Liver (tissue), 9 donors: ENCODE measurements around the gene MAPRE3. TPM values are rescaled to one million over a fixed set of nuclear protein-coding genes. Genes with fewer than 3 reads are reported as not detected.

Experiments
- DNase-seq: peaks from one replicate; pipeline ENCODE4 v3.0.0-alpha.2; 2017; ENCODE audit warnings: low spot score
- H3K27ac ChIP-seq, 2 donors: one replicate each; pipeline ENCODE4 v1.7.0; 2013; ENCODE audit warnings: inconsistent platforms in 2 of 2, low read length in 2 of 2, control low read depth in 1 of 2, low read depth in 1 of 2, mild to moderate bottlenecking in 1 of 2
- H3K27me3 ChIP-seq, 4 donors: one replicate each; pipeline versions ENCODE4 v1.6.1 to v1.7.0; 2013; ENCODE audit warnings: low read length in 3 of 4, inconsistent platforms in 1 of 4, mild to moderate bottlenecking in 1 of 4, moderate library complexity in 1 of 4; ENCODE audit not compliant: control insufficient read depth in 4 of 4, insufficient read depth in 4 of 4
- H3K36me3 ChIP-seq, 4 donors: one replicate each; pipeline versions ENCODE4 v1.6.1 to v1.7.0; 2013; ENCODE audit warnings: low read length in 3 of 4, mild to moderate bottlenecking in 3 of 4, low read depth in 1 of 4, moderate library complexity in 1 of 4; ENCODE audit not compliant: control insufficient read depth in 4 of 4, insufficient read depth in 3 of 4
- H3K4me1 ChIP-seq, 4 donors: one replicate each; pipeline versions ENCODE4 v1.6.1 to v1.7.0; 2013; ENCODE audit warnings: low read length in 3 of 4, mild to moderate bottlenecking in 3 of 4, moderate library complexity in 1 of 4; ENCODE audit not compliant: control insufficient read depth in 4 of 4, insufficient read depth in 4 of 4
- H3K4me3 ChIP-seq, 3 donors: one replicate each; pipeline versions ENCODE4 v1.6.1 to v1.7.0; 2013; ENCODE audit warnings: low read length in 3 of 3, control low read depth in 1 of 3, low read depth in 1 of 3, mild to moderate bottlenecking in 1 of 3
- H3K9ac ChIP-seq, 2 donors: one replicate each; pipeline ENCODE4 v1.7.0; 2013; ENCODE audit warnings: low read length in 2 of 2, mild to moderate bottlenecking in 2 of 2, moderate library complexity in 2 of 2, control low read depth in 1 of 2, low read depth in 1 of 2
- H3K9me3 ChIP-seq, 4 donors: one replicate each; pipeline versions ENCODE4 v1.6.1 to v1.7.0; 2013; ENCODE audit warnings: low read length in 3 of 4; ENCODE audit not compliant: control insufficient read depth in 4 of 4
- CTCF ChIP-seq: fragments of 150-350 bp; IDR thresholded peaks from 2 replicates; pipeline ENCODE4 v1.5.1; 2017; ENCODE audit warnings: improper control_type of control experiment, low read depth, low read length; ENCODE audit not compliant: missing input control
- EGR1 ChIP-seq, 2 donors: IDR thresholded peaks; 2 replicates each; pipeline ENCODE4 v1.6.1; 2016 to 2018; ENCODE audit warnings: antibody characterized with exemption in 2 of 2, low read depth in 2 of 2
- FOXA1 ChIP-seq: IDR thresholded peaks from 2 replicates; pipeline ENCODE4 v1.6.1; 2016; ENCODE audit warnings: antibody characterized with exemption
- FOXA2 ChIP-seq: IDR thresholded peaks from 2 replicates; pipeline ENCODE4 v1.6.1; 2016; ENCODE audit warnings: antibody characterized with exemption
- GABPA ChIP-seq, 2 donors: IDR thresholded peaks in 1 of 2; conservative IDR thresholded peaks in 1 of 2; 2 replicates each; pipeline ENCODE4 v1.6.1; 2016; ENCODE audit warnings: antibody characterized with exemption in 2 of 2, mild to moderate bottlenecking in 1 of 2, moderate library complexity in 1 of 2
- HNF4G ChIP-seq: IDR thresholded peaks from 2 replicates; pipeline ENCODE4 v1.6.1; 2016; ENCODE audit warnings: antibody characterized with exemption
- JUND ChIP-seq, 2 donors: IDR thresholded peaks; 2 replicates each; pipeline ENCODE4 v1.6.1; 2016; ENCODE audit warnings: antibody characterized with exemption in 2 of 2
- NR2F2 ChIP-seq: IDR thresholded peaks from 2 replicates; pipeline ENCODE4 v1.6.1; 2016; ENCODE audit warnings: antibody characterized with exemption
- RAD21 ChIP-seq, 2 donors: IDR thresholded peaks; 2 replicates each; pipeline ENCODE4 v1.6.1; 2016; ENCODE audit warnings: antibody characterized with exemption in 2 of 2, mild to moderate bottlenecking in 2 of 2
- RXRA ChIP-seq, 2 donors: IDR thresholded peaks; 2 replicates each; pipeline ENCODE4 v1.6.1; 2017 to 2018; ENCODE audit warnings: antibody characterized with exemption in 2 of 2, mild to moderate bottlenecking in 1 of 2
- TAF1 ChIP-seq: conservative IDR thresholded peaks from 2 replicates; pipeline ENCODE4 v1.6.1; 2016; ENCODE audit warnings: antibody characterized with exemption, mild to moderate bottlenecking
- YY1 ChIP-seq: IDR thresholded peaks from 2 replicates; pipeline ENCODE4 v1.6.1; 2016; ENCODE audit warnings: antibody characterized with exemption, mild to moderate bottlenecking
- ZBTB33 ChIP-seq: IDR thresholded peaks from 2 replicates; pipeline ENCODE4 v1.6.1; 2016; ENCODE audit warnings: antibody characterized with exemption
- WGBS: extraction: QIAGEN DNeasy Blood & Tissue Kit; methylation state at CpG from one replicate; pipeline ENCODE4 v1.1.7; 2013; 5-methylcytosine and 5-hydroxymethylcytosine counted together
- polyA plus RNA-seq, 2 donors: library from polyadenylated mRNA; stranded (reverse) in 1 of 2; unstranded in 1 of 2; fragments of 200-250 nt in 1 of 2; fragments of >200 nt in 1 of 2; fragmentation: Nextera tagmentation in 1 of 2; extraction: Ambion mirVana in 1 of 2; gene quantifications; one replicate each; pipeline versions ENCODE4 v1.2.1 to v1.2.3, GENCODE V29; 2013 to 2015
- total RNA-seq, 2 donors: library from RNA; depleted of rRNA; stranded (reverse); fragments of >200 nt; gene quantifications; one replicate each; pipeline ENCODE4 v1.2.3, GENCODE V29; 2014
- TF ChIP-seq, protein P1 (sequence below): IDR thresholded peaks from 2 replicates; pipeline ENCODE4 v1.6.1; 2016; ENCODE audit warnings: antibody characterized with exemption
- TF ChIP-seq, protein P2 (sequence below): IDR thresholded peaks from 2 replicates; pipeline ENCODE4 v1.6.1; 2016; ENCODE audit warnings: antibody characterized with exemption
- TF ChIP-seq, protein P3 (sequence below): IDR thresholded peaks from 2 replicates; pipeline ENCODE4 v1.6.1; 2016; ENCODE audit warnings: antibody characterized with exemption, mild to moderate bottlenecking
- donor health status: healthy.
- donor health status: healthy.
- donor health status: healthy.
- donor health status: healthy.
- donor health status: healthy.

MAPRE3 gene
- total and polyA plus RNA-seq, 4 donors, result 1.0 to 15.8 (median 9.8) TPM

GRCh38 chr2:27053776-27054175, 83.3 kb downstream of the MAPRE3 start:
- Histone ChIP-seq H3K4me1 (peaks cover 6 to 24% (median 14%) of the 10 kb centered on the region in 4 donors), H3K9ac (no peak overlapping the region), H3K9me3 (no peaks in the 10 kb centered on the region), H3K27ac (no peak overlapping the region), H3K27me3 (no peaks in the 10 kb centered on the region), H3K36me3 (peaks cover 0 to 18% (median 16%) of the 10 kb centered on the region in 4 donors), H3K4me3 (no peak overlapping the region)
- TF ChIP-seq FOXA1 (no peak), EGR1 (IDR thresholded peaks at IDR 0.05; ENCODE audit: low read depth in 2 of 2) (no peak), NR2F2 (no peak), ZBTB33 (no peak), YY1 (no peak), RXRA (IDR thresholded peaks at IDR 0.05) (no peak), GABPA (IDR thresholded peaks at IDR 0.05 in 1 of 2, conservative IDR thresholded peaks at IDR 0.05 in 1 of 2) (no peak), FOXA2 (no peak)
- TF ChIP-seq, protein P1, sequence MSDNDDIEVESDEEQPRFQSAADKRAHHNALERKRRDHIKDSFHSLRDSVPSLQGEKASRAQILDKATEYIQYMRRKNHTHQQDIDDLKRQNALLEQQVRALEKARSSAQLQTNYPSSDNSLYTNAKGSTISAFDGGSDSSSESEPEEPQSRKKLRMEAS, result no peak
- TF ChIP-seq, protein P2, sequence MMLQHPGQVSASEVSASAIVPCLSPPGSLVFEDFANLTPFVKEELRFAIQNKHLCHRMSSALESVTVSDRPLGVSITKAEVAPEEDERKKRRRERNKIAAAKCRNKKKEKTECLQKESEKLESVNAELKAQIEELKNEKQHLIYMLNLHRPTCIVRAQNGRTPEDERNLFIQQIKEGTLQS, result no peak
- TF ChIP-seq, protein P3, sequence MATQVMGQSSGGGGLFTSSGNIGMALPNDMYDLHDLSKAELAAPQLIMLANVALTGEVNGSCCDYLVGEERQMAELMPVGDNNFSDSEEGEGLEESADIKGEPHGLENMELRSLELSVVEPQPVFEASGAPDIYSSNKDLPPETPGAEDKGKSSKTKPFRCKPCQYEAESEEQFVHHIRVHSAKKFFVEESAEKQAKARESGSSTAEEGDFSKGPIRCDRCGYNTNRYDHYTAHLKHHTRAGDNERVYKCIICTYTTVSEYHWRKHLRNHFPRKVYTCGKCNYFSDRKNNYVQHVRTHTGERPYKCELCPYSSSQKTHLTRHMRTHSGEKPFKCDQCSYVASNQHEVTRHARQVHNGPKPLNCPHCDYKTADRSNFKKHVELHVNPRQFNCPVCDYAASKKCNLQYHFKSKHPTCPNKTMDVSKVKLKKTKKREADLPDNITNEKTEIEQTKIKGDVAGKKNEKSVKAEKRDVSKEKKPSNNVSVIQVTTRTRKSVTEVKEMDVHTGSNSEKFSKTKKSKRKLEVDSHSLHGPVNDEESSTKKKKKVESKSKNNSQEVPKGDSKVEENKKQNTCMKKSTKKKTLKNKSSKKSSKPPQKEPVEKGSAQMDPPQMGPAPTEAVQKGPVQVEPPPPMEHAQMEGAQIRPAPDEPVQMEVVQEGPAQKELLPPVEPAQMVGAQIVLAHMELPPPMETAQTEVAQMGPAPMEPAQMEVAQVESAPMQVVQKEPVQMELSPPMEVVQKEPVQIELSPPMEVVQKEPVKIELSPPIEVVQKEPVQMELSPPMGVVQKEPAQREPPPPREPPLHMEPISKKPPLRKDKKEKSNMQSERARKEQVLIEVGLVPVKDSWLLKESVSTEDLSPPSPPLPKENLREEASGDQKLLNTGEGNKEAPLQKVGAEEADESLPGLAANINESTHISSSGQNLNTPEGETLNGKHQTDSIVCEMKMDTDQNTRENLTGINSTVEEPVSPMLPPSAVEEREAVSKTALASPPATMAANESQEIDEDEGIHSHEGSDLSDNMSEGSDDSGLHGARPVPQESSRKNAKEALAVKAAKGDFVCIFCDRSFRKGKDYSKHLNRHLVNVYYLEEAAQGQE, result no peak
- no peak for DNase-seq
- WGBS, result 95% methylated on average over 8 of the region's 8 CpGs

DNA sequence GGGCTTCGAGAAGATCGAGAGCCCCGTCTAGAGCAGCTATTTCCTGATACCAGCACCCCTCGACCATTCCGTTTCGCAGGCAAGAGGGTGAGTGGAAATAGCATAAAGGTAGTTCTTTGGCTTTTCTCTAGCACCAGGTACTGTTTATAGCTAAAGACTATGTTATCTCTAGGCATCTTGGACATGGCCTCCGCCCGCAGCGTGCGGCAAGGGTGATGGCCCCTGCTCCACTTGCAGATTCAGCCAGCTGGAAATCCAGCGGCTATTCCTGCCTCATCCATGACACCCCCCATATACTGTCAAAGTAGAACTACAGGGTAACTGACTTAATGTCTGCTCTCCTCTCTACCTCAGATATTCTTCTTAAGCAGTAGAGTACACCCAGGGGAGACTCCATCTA, 84.3 kb downstream of the MAPRE3 start:
- DNase-seq, result no peak
- H3K27ac ChIP-seq, result no peak overlapping the region
- H3K4me3 ChIP-seq, result no peak overlapping the region
- H3K4me1 ChIP-seq, result peaks cover 2 to 27% (median 16%) of the 10 kb centered on the region in 4 donors
- H3K36me3 ChIP-seq, result peaks cover 0 to 18% (median 16%) of the 10 kb centered on the region in 4 donors
- H3K9ac ChIP-seq, result no peak overlapping the region
- H3K9me3 ChIP-seq, result no peaks in the 10 kb centered on the region
- no peaks in the 10 kb centered on the region for H3K27me3 ChIP-seq
- TF ChIP-seq NR2F2 (no peak), GABPA (IDR thresholded peaks at IDR 0.05 in 1 of 2, conservative IDR thresholded peaks at IDR 0.05 in 1 of 2) (no peak), JUND (IDR thresholded peaks at IDR 0.05) (no peak), RXRA (IDR thresholded peaks at IDR 0.05) (no peak), ZBTB33 (no peak), EGR1 (IDR thresholded peaks at IDR 0.05; ENCODE audit: low read depth in 2 of 2) (no peak), FOXA1 (no peak), FOXA2 (no peak), TAF1 (no peak), CTCF (no peak), RAD21 (IDR thresholded peaks at IDR 0.05) (no peak), YY1 (no peak), HNF4G (no peak)
- TF ChIP-seq, protein P3, result no peak
- TF ChIP-seq, protein P1, result no peak
- TF ChIP-seq, protein P2, result no peak
- 95% methylated on average over 11 of the region's 11 CpGs for WGBS
